HepG2 (cell line): Measurements from ENCODE around the gene GTF2H4. TPM values are rescaled to one million over a fixed set of nuclear protein-coding genes. Genes with fewer than 3 reads are reported as not detected.

Source experiments
- ARNTL ChIP-seq: sonication (generic); formaldehyde crosslinking; IDR thresholded peaks from 2 replicates; pipeline ENCODE4 v1.4.0; 2020; ENCODE audit warnings: mild to moderate bottlenecking, missing genetic modification reagents
- CEBPZ ChIP-seq: IDR thresholded peaks from 2 replicates; pipeline ENCODE4 v1.6.1; 2012; ENCODE audit warnings: low read length, improper control_type of control experiment
- EZH2 ChIP-seq: conservative IDR thresholded peaks from 2 replicates; pipeline ENCODE4 v1.6.1; 2012; ENCODE audit warnings: mild to moderate bottlenecking, low read depth, low read length, moderate library complexity
- HMGXB3 ChIP-seq: sonication (generic); formaldehyde crosslinking; IDR thresholded peaks from 2 replicates; pipeline ENCODE4 v1.4.0; 2020; ENCODE audit warnings: missing genetic modification reagents, borderline replicate concordance
- IRF2 ChIP-seq: IDR thresholded peaks from 2 replicates; pipeline ENCODE4 v1.6.1; 2018; ENCODE audit warnings: missing genetic modification reagents, missing compliant biosample characterization
- KDM6A ChIP-seq: IDR thresholded peaks from 2 replicates; pipeline ENCODE4 v1.6.1; 2016; ENCODE audit warnings: low read depth
- KLF11 ChIP-seq: IDR thresholded peaks from 2 replicates; pipeline ENCODE4 v1.6.1; 2016; ENCODE audit warnings: missing compliant biosample characterization
- MBNL3 ChIP-seq: fragments of 250-450 bp; sonication (Bioruptor Pico); conservative IDR thresholded peaks from 2 replicates; pipeline ENCODE4 v1.8.0; 2022; ENCODE audit warnings: mild to moderate bottlenecking, inconsistent platforms
- RARA ChIP-seq: IDR thresholded peaks from 2 replicates; pipeline ENCODE4 v1.6.1; 2016; ENCODE audit warnings: missing genetic modification reagents, missing compliant biosample characterization
- RXRB ChIP-seq: IDR thresholded peaks from 2 replicates; pipeline ENCODE4 v1.6.1; 2016; ENCODE audit warnings: borderline replicate concordance, missing genetic modification reagents, missing compliant biosample characterization
- SMARCC2 ChIP-seq: fragments of 450-650 bp; IDR thresholded peaks from 2 replicates; pipeline ENCODE4 v1.6.1; 2017; ENCODE audit warnings: antibody characterized with exemption, mild to moderate bottlenecking
- ZFX ChIP-seq: sonication (generic); formaldehyde crosslinking; IDR thresholded peaks from 2 replicates; pipeline ENCODE4 v1.4.0; 2020; ENCODE audit warnings: mild to moderate bottlenecking, low read depth, missing genetic modification reagents, moderate library complexity
- ZNF10 ChIP-seq: sonication (generic); formaldehyde crosslinking; IDR thresholded peaks from 2 replicates; pipeline ENCODE4 v1.4.0; 2020; ENCODE audit warnings: mild to moderate bottlenecking, low read depth, missing genetic modification reagents, borderline replicate concordance
- ZNF280B ChIP-seq: sonication (generic); formaldehyde crosslinking; IDR thresholded peaks from 2 replicates; pipeline ENCODE4 v1.5.0; 2020; ENCODE audit warnings: missing genetic modification reagents, mild to moderate bottlenecking, borderline replicate concordance
- ZNF484 ChIP-seq: sonication (generic); formaldehyde crosslinking; IDR thresholded peaks from 2 replicates; pipeline ENCODE4 v1.5.1; 2020; ENCODE audit warnings: mild to moderate bottlenecking, low read depth, missing genetic modification reagents, borderline replicate concordance
- ZNF556 ChIP-seq: sonication (generic); formaldehyde crosslinking; IDR thresholded peaks from 2 replicates; pipeline ENCODE4 v1.4.0; 2020; ENCODE audit warnings: mild to moderate bottlenecking, missing genetic modification reagents, borderline replicate concordance
- ZNF770 ChIP-seq: sonication (generic); formaldehyde crosslinking; IDR thresholded peaks from 2 replicates; pipeline ENCODE4 v1.5.0; 2020; ENCODE audit warnings: mild to moderate bottlenecking, missing genetic modification reagents
- ZNF878 ChIP-seq: sonication (generic); formaldehyde crosslinking; IDR thresholded peaks from 2 replicates; pipeline ENCODE4 v1.8.1; 2023; ENCODE audit warnings: mild to moderate bottlenecking, missing genetic modification reagents, moderate library complexity
- polyA plus RNA-seq, 8 experiments: library from polyadenylated mRNA; depleted of rRNA in 3 of 8; stranded (reverse) in 7 of 8; unstranded in 1 of 8; fragments of >200 nt; fragmentation: Illumina TruSeq in 4 of 8; extraction: Trizol in 4 of 8; gene quantifications; 2 replicates each; pipeline versions ENCODE4 v1.2.1 to v1.2.3, GENCODE V29; 2011 to 2016; ENCODE audit warnings: low read depth in 4 of 8, missing spikeins in 1 of 8, mixed read lengths in 1 of 8; ENCODE audit not compliant: insufficient read depth in 1 of 8
- total RNA-seq, 5 experiments: library from RNA; depleted of rRNA; stranded (reverse); fragments of >200 nt; fragmentation: Illumina TruSeq; extraction: Trizol; gene quantifications; 2 replicates each; pipeline ENCODE4 v1.2.3, GENCODE V29; 2016; ENCODE audit warnings: low read depth in 1 of 5

Gene GTF2H4
- total and polyA plus RNA-seq, 2 of the 13 experiments (the other 11 are each of a cell fraction or from before 2014, with no cell fraction given) = 15.9 to 49.3 TPM

GRCh38 chr6:30883685-30884520, 24.1 kb upstream of the GTF2H4 start, which contains the start of gene DDR1 (continued):
- TF ChIP-seq HMGXB3 (CRISPR knock-in tag) (no peak), ZNF280B (CRISPR knock-in tag) (peak; percentile 36; the same call in 1 of the 2 replicates), ARNTL (CRISPR knock-in tag) (no peak), ZNF556 (peak; percentile 87; the same call in 1 of the 2 replicates), ZFX (CRISPR knock-in tag) (peak; percentile 97), RARA (CRISPR knock-in tag) (no peak), EZH2 (no peak), ZNF10 (no peak), MBNL3 (no peak), CEBPZ (no peak), KDM6A (no peak), RXRB (CRISPR knock-in tag) (no peak), IRF2 (CRISPR knock-in tag) (0 out of 2 replicates have a peak, but pooled peaks have one; percentile 25), ZNF770 (CRISPR knock-in tag) (0 out of 2 replicates have a peak, but pooled peaks have one; percentile 3), SMARCC2 (no peak), ZNF878 (CRISPR knock-in tag) (no peak), KLF11 (CRISPR knock-in tag) (no peak; the same call in 1 of the 2 replicates), ZNF484 (CRISPR knock-in tag) (no peak)
